ENCODE data around the gene UNC5B. TPM values are rescaled to one million over a fixed set of nuclear protein-coding genes. Genes with fewer than 3 reads are reported as not detected.

The UNC5B gene
- total RNA-seq, 4 donors from 2014 or later: 3.3 to 7.0 (median 5.9) TPM

GRCh38 chr10:71319042-71319799 is 106.9 kb downstream of the UNC5B start, which contains the start of gene SLC29A3:
Gene SLC29A3 (plus strand): TSS chr10:71319259. CDS start chr10:71319310, 51 bp downstream.
- DNase-seq (ENCODE audit: low spot score in 2 of 2): peak; percentile 60
- TF ChIP-seq POLR2A (IDR thresholded peaks at IDR 0.05) (peak in 1 of 2 donors; percentile 66), CTCF (IDR thresholded peaks at IDR 0.05) (peak; percentile 49 to 83 (median 63)), EP300 (IDR thresholded peaks at IDR 0.05) (peak in 1 of 2 donors; percentile 33)
- Histone ChIP-seq H3K36me3 (peaks cover 0 to 19% (median 0%) of the 10 kb centered on the region in 3 donors), H3K27me3 (no peaks in the 10 kb centered on the region), H3K4me1 (peaks cover 0 to 29% (median 5%) of the 10 kb centered on the region in 4 donors), H3K4me3 (peak within 1 kb of the TSS; percentile 57 to 88 (median 83)), H3K9me3 (no peaks in the 10 kb centered on the region), H3K27ac (peak within 1 kb of the TSS; percentile 69 to 91 (median 88))
- WGBS, 2 donors: 0 to 1% methylated on average over 48 to 58 of the region's 62 CpGs

GRCh38 chr10:71319800-71320392 is 107.5 kb downstream of the UNC5B start:
- 48 to 59% methylated on average over 8 of the region's 8 CpGs for WGBS, 2 donors

GRCh38 chr10:71320592-71320991 is 108.2 kb downstream of the UNC5B start:
- Histone ChIP-seq H3K9me3 (no peaks in the 10 kb centered on the region), H3K27me3 (no peaks in the 10 kb centered on the region), H3K4me1 (peaks cover 0 to 23% (median 5%) of the 10 kb centered on the region in 4 donors), H3K36me3 (peaks cover 0 to 33% (median 0%) of the 10 kb centered on the region in 3 donors), H3K27ac (peak overlapping the region in 1 of 4 donors; percentile 91), H3K4me3 (no peak overlapping the region)
- WGBS, 2 donors: 80 to 91% methylated on average over 5 of the region's 5 CpGs
- no peak for DNase-seq (ENCODE audit: low spot score in 2 of 2)
- no peak for TF ChIP-seq EP300 (IDR thresholded peaks at IDR 0.05)
- TF ChIP-seq POLR2A (IDR thresholded peaks at IDR 0.05): no peak
- no peak for TF ChIP-seq CTCF (IDR thresholded peaks at IDR 0.05)

More at GRCh38 chr10:71319800-71320392, 107.5 kb downstream of the UNC5B start:
- TF ChIP-seq CTCF (IDR thresholded peaks at IDR 0.05) (no peak), EP300 (IDR thresholded peaks at IDR 0.05) (no peak), POLR2A (IDR thresholded peaks at IDR 0.05) (no peak)
- DNase-seq (ENCODE audit: low spot score in 2 of 2): no peak
- Histone ChIP-seq H3K4me1 (peaks cover 0 to 23% (median 5%) of the 10 kb centered on the region in 4 donors), H3K36me3 (peaks cover 0 to 26% (median 0%) of the 10 kb centered on the region in 3 donors), H3K27ac (peak overlapping the region in 3 of 4 donors; percentile 86 to 91 (median 89)), H3K27me3 (no peaks in the 10 kb centered on the region), H3K9me3 (no peaks in the 10 kb centered on the region), H3K4me3 (peak overlapping the region; percentile 57 to 88 (median 83))

GRCh38 chr10:71321386-71321785 is 109.0 kb downstream of the UNC5B start:
- H3K36me3 ChIP-seq: peaks cover 0 to 41% (median 0%) of the 10 kb centered on the region in 3 donors
- no peaks in the 10 kb centered on the region for H3K9me3 ChIP-seq
- no peak for DNase-seq (ENCODE audit: low spot score in 2 of 2)
- WGBS, 2 donors: 92% methylated on average over 1 of the region's 1 CpG; no CpG with 5 or more reads in 1 of the 2 donors
- peaks cover 0 to 20% (median 5%) of the 10 kb centered on the region in 4 donors for H3K4me1 ChIP-seq
- no peak overlapping the region for H3K4me3 ChIP-seq
- no peak for TF ChIP-seq CTCF (IDR thresholded peaks at IDR 0.05)
- TF ChIP-seq POLR2A (IDR thresholded peaks at IDR 0.05): no peak
- TF ChIP-seq EP300 (IDR thresholded peaks at IDR 0.05): no peak
- no peak overlapping the region for H3K27ac ChIP-seq
- no peaks in the 10 kb centered on the region for H3K27me3 ChIP-seq

All from tibial nerve (tissue), 4 donors.